ENCODE results near the gene CXorf66.

DNA sequence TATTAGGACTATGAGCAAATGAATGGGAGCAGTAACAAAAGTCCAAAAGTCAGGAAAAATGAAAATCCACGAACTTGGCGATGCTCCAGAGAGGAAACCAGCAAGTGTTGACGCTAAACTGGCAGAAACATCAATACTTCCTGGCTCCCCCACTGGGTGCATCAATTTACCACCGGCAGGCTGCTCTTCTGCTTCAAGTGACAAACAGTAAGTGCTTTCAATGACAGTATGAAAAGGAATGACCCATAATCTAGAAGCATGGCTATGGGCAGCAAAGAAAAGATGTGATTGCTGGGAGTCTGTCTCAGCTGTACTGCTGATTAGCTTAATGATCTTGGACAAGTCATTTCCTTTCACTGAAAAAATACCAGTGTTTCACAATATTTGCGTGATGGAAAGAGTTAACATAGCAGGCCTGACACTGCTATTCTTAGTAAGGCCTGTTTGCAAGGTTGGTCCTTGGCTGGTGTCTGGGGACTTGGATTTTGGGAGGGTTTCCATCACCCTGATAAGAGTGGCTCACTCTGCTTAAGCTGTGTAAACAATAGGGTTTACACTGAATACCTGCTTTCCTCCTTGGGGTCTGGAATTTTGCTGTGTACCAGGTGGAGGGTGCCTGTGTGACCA lies 41.1 kb downstream of the CXorf66 start:
- TF ChIP-seq CTCF (IDR thresholded peaks at IDR 0.05; ENCODE audit: low read depth, low read length, missing input control) (no peak), GABPA (IDR thresholded peaks at IDR 0.05 in 1 of 2, conservative IDR thresholded peaks at IDR 0.05 in 1 of 2) (no peak), MAX (IDR thresholded peaks at IDR 0.05) (no peak), SP1 (IDR thresholded peaks at IDR 0.05) (no peak), TAF1 (conservative IDR thresholded peaks at IDR 0.05) (no peak), RXRA (IDR thresholded peaks at IDR 0.05) (no peak), JUND (IDR thresholded peaks at IDR 0.05) (no peak)
- TF ChIP-seq, protein P1, sequence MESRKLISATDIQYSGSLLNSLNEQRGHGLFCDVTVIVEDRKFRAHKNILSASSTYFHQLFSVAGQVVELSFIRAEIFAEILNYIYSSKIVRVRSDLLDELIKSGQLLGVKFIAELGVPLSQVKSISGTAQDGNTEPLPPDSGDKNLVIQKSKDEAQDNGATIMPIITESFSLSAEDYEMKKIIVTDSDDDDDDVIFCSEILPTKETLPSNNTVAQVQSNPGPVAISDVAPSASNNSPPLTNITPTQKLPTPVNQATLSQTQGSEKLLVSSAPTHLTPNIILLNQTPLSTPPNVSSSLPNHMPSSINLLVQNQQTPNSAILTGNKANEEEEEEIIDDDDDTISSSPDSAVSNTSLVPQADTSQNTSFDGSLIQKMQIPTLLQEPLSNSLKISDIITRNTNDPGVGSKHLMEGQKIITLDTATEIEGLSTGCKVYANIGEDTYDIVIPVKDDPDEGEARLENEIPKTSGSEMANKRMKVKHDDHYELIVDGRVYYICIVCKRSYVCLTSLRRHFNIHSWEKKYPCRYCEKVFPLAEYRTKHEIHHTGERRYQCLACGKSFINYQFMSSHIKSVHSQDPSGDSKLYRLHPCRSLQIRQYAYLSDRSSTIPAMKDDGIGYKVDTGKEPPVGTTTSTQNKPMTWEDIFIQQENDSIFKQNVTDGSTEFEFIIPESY (IDR thresholded peaks at IDR 0.05): no peak
- TF ChIP-seq, protein P2, sequence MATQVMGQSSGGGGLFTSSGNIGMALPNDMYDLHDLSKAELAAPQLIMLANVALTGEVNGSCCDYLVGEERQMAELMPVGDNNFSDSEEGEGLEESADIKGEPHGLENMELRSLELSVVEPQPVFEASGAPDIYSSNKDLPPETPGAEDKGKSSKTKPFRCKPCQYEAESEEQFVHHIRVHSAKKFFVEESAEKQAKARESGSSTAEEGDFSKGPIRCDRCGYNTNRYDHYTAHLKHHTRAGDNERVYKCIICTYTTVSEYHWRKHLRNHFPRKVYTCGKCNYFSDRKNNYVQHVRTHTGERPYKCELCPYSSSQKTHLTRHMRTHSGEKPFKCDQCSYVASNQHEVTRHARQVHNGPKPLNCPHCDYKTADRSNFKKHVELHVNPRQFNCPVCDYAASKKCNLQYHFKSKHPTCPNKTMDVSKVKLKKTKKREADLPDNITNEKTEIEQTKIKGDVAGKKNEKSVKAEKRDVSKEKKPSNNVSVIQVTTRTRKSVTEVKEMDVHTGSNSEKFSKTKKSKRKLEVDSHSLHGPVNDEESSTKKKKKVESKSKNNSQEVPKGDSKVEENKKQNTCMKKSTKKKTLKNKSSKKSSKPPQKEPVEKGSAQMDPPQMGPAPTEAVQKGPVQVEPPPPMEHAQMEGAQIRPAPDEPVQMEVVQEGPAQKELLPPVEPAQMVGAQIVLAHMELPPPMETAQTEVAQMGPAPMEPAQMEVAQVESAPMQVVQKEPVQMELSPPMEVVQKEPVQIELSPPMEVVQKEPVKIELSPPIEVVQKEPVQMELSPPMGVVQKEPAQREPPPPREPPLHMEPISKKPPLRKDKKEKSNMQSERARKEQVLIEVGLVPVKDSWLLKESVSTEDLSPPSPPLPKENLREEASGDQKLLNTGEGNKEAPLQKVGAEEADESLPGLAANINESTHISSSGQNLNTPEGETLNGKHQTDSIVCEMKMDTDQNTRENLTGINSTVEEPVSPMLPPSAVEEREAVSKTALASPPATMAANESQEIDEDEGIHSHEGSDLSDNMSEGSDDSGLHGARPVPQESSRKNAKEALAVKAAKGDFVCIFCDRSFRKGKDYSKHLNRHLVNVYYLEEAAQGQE (IDR thresholded peaks at IDR 0.05): no peak

Measured in liver (tissue), 3 donors.